ENCODE data around the gene LTB. TPM values are rescaled to one million over a fixed set of nuclear protein-coding genes. Genes with fewer than 3 reads are reported as not detected.

LTB gene
- total RNA-seq, 2 donors from 2014 or later = not detected

DNA sequence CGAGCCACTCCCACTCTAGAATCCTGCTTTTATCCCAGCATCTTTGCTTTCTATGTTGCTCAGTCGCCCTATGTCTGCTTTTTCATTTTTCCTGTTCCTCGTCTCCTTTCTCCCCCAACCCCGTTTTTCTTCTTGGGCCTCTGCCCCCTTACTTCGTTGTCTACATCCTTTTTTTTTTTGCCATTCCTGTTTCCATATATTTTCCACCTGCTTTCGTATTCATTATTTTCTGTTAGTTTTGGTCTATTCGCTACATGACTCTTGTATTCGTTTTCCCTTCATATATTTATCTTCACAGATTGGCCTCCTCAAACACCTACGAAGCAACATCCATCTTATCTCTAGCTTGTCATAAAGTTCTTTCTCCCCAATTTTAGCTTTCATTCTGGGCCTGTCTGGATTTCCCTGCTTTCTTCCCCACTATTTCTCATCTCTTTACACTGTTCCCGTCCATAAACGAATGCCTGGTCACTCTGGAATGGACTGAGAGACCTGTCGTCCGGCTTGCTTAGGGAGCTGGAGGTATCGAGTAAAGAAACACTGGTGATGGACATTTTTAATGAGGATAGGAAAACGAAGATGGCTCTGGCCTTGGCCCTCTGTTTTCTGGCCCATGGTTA is 39.2 kb upstream of the LTB start:
- Histone ChIP-seq H3K27ac (peak overlapping the region; percentile 93 to 99), H3K9me3 (no peaks in the 10 kb centered on the region), H3K4me3 (peak overlapping the region; percentile 63 to 81), H3K36me3 (peaks cover 32% of the 10 kb centered on the region), H3K27me3 (no peaks in the 10 kb centered on the region), H3K4me1 (peaks cover 0 to 18% of the 10 kb centered on the region in 2 donors)
- no peak for DNase-seq (ENCODE audit: low spot score)
- TF ChIP-seq, protein P1, sequence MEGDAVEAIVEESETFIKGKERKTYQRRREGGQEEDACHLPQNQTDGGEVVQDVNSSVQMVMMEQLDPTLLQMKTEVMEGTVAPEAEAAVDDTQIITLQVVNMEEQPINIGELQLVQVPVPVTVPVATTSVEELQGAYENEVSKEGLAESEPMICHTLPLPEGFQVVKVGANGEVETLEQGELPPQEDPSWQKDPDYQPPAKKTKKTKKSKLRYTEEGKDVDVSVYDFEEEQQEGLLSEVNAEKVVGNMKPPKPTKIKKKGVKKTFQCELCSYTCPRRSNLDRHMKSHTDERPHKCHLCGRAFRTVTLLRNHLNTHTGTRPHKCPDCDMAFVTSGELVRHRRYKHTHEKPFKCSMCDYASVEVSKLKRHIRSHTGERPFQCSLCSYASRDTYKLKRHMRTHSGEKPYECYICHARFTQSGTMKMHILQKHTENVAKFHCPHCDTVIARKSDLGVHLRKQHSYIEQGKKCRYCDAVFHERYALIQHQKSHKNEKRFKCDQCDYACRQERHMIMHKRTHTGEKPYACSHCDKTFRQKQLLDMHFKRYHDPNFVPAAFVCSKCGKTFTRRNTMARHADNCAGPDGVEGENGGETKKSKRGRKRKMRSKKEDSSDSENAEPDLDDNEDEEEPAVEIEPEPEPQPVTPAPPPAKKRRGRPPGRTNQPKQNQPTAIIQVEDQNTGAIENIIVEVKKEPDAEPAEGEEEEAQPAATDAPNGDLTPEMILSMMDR (IDR thresholded peaks at IDR 0.05) = no peak

DNA sequence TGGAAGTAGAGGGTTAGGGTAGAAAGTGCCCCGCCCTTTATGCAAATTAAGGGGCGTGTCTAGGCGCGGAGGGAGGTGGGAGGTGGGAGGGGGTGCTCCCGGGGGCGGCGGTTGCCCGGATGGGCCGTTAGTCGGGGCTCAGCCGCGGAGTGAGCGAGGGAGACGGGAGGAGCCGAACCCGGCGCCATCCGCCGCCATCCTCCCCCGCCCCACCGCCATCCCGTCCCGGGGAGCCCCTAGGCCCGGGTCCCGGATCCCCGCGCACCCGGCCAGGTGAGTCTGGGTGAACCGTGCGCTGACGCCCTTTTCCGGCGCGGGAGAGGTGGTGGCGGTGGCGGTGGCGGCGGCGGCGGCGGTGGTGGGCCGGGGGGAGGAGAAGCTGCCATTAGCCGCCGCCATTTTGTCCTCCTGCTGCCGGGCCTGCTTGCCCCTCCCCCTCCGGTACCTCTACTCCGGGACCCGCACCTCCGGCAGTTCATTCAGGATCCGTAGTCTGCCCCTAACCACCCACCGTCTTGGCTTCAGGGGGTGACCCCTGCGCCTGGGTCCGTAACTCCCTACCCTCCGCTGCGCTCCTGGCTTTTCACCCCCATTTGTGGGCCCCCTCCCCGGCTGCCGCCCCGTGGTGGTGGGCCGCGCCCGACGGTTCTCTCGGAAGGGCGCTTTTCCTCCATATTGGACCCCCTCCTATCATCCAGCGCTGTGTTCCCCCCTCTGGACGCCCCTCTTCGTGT is 38.5 kb upstream of the LTB start, which contains the start of gene PRRC2A:
PRRC2A (plus strand) TSS at position 130 of the 734 bp plus-strand sequence. CDS start 2,075 bp downstream, outside the sequence.
- Histone ChIP-seq H3K27ac (peak within 1 kb of the TSS; percentile 93 to 99), H3K27me3 (no peaks in the 10 kb centered on the region), H3K9me3 (no peaks in the 10 kb centered on the region), H3K36me3 (peaks cover 26% of the 10 kb centered on the region), H3K4me3 (peak within 1 kb of the TSS; percentile 63 to 81), H3K4me1 (peaks cover 0 to 18% of the 10 kb centered on the region in 2 donors)
- TF ChIP-seq, protein P1 (IDR thresholded peaks at IDR 0.05) = no peak
- DNase-seq (ENCODE audit: low spot score) = no peak

DNA sequence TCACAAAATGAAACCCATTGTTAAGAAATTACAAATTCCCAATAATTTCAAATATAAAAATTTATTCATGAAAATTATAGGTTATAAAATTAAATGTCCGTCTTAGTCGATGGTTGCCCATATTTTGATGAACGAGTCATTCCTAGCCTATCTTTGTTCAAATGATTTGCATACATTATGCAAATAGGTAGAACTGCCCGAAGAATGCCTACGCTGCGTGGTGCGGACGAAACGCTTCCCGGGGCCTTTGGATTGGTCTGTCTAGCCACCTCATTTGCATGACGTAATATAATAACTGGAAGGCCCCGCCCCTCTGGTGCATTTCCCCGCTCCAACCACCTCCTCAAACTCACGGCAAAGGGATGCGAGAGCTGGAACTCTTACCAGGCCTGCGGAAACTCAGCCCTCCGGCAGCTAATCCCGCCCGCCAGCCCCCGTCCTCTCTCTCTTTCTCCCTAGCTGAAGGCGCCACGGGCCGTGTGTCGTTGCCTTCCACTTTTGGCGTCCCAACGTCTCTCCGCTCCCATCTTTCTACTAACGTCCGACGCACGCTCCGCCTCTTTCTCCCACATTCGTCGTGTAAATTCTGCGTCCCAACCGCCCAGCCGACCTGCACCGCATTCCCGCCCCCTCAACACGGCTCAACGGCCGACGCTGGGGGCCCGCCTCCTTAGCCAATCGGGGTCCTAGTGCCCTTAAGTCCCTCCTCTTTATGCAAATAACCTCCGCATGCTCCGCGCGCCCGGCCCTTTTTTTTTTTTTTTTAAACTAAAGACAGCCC is 37.8 kb upstream of the LTB start:
- H3K27me3 ChIP-seq = no peaks in the 10 kb centered on the region
- TF ChIP-seq, protein P1 (IDR thresholded peaks at IDR 0.05) = no peak
- H3K4me3 ChIP-seq = peak overlapping the region; percentile 63 to 81
- H3K36me3 ChIP-seq = peaks cover 18% of the 10 kb centered on the region
- no peaks in the 10 kb centered on the region for H3K9me3 ChIP-seq
- peak; percentile 98 for DNase-seq (ENCODE audit: low spot score)
- peak overlapping the region; percentile 93 to 99 for H3K27ac ChIP-seq
- peaks cover 0 to 18% of the 10 kb centered on the region in 2 donors for H3K4me1 ChIP-seq

DNA sequence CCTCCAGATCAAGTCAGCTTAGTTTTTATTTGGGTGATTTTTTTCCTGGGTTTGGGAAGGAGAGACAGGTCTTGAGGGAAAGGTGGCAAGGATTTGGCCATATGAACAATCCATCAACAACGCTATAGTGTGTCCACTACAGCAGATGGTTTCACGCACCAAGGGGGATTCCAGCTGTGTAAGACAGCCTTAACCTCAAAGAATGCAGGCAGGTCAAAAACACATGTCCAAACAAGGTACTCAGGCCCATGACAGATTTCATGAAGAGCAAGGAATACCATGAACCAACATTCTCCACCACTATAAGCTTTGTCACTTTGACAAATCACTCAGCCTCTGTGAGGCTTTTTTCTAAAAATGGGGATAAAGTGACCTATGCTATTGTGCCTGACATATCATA is 34.8 kb upstream of the LTB start:
- Histone ChIP-seq H3K27ac (no peak overlapping the region), H3K9me3 (no peaks in the 10 kb centered on the region), H3K27me3 (no peaks in the 10 kb centered on the region), H3K36me3 (no peaks in the 10 kb centered on the region), H3K4me3 (no peak overlapping the region), H3K4me1 (peaks cover 0 to 8% of the 10 kb centered on the region in 2 donors)
- DNase-seq (ENCODE audit: low spot score) = no peak
- TF ChIP-seq, protein P1 (IDR thresholded peaks at IDR 0.05) = no peak

DNA sequence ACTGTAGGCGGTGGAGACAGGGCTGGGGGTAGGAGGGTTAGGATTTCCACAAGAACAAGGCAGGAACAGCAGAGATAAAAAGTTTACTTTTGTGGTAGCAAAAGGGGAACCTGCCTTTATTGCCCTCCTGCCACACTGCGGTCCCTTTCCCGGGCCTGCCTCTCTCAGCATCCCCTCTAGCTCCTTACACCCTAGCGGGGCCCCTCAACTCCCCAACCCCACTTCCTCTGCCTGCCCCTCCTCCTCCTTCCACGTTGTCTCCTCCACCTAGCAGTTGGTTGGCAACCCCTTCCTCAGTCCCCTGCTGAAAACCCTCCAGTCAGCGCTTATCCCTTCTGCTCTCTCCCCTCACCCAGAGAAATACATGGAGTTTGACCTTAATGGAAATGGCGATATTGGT is 33.5 kb upstream of the LTB start:
- peak overlapping the region in 1 of 2 donors; percentile 40 for H3K27ac ChIP-seq
- TF ChIP-seq, protein P1 (IDR thresholded peaks at IDR 0.05) = no peak

More for the DNA sequence above, 33.5 kb upstream of the LTB start:
- Histone ChIP-seq H3K9me3 (no peaks in the 10 kb centered on the region), H3K4me1 (no peaks in the 10 kb centered on the region), H3K4me3 (peak overlapping the region in 1 of 2 donors; percentile 22), H3K36me3 (no peaks in the 10 kb centered on the region), H3K27me3 (no peaks in the 10 kb centered on the region)
- DNase-seq (ENCODE audit: low spot score) = no peak

Measured in right atrium auricular region (tissue), 2 donors.